Ovary (tissue), 9 donors: ENCODE measurements around the gene CDH22. TPM values are rescaled to one million over a fixed set of nuclear protein-coding genes. Genes with fewer than 3 reads are reported as not detected.

ENCODE experiments used
- DNase-seq, 5 donors: peaks; one replicate each; pipeline ENCODE4 v3.0.0-alpha.2; 2019 to 2020
- H3K27ac ChIP-seq, 2 donors: fragments of 200-600 bp; one replicate each; pipeline versions ENCODE4 v1.5.1 to v1.8.0; 2019 to 2022
- H3K27me3 ChIP-seq: fragments of 200-600 bp; one replicate; pipeline ENCODE4 v1.8.0; 2022
- H3K36me3 ChIP-seq: fragments of 200-600 bp; sonication (generic); one replicate; pipeline ENCODE4 v1.5.1; 2019
- H3K4me1 ChIP-seq: one replicate; pipeline ENCODE4 v1.8.1; 2013; ENCODE audit warnings: mild to moderate bottlenecking, moderate library complexity; ENCODE audit not compliant: insufficient read depth
- H3K4me3 ChIP-seq: fragments of 200-600 bp; sonication (generic); one replicate; pipeline ENCODE4 v1.5.1; 2017
- H3K9me3 ChIP-seq, 2 donors: fragments of 200-600 bp in 1 of 2; sonication (generic) in 1 of 2; one replicate each; pipeline versions ENCODE4 v1.5.1 to v1.8.1; 2013 to 2019; ENCODE audit warnings: mild to moderate bottlenecking in 1 of 2, moderate library complexity in 1 of 2
- EP300 ChIP-seq: sonication (generic); formaldehyde crosslinking; IDR thresholded peaks from one replicate; pipeline ENCODE4 v1.6.1; 2017; ENCODE audit warnings: antibody characterized with exemption
- POLR2A ChIP-seq: fragments of 450-650 bp; IDR thresholded peaks from one replicate; pipeline ENCODE4 v1.6.1; 2017; ENCODE audit warnings: antibody characterized with exemption, mild to moderate bottlenecking, moderate library complexity
- WGBS, 3 donors: extraction: QIAGEN DNeasy Blood & Tissue Kit in 1 of 3; methylation state at CpG; one replicate each; pipeline versions ENCODE4 v1.1.5 to v1.1.7; 2013 to 2017; 5-methylcytosine and 5-hydroxymethylcytosine counted together
- intact Hi-C, 4 donors: fragments of 100-400 bp; cut with DNase I; formaldehyde crosslinking; loops; one replicate each; pipeline versions ENCODE4 v1.11.0 to v1.15.1; 2022 to 2023
- polyA plus RNA-seq, 2 donors: library from polyadenylated mRNA; stranded (reverse); fragments of 200-250 nt in 1 of 2; fragments of 350-450 nt in 1 of 2; fragmentation: Illumina TruSeq in 1 of 2; extraction: RNeasy Lipid Tissue Mini Kit (QIAGEN cat#74804) in 1 of 2; gene quantifications; one replicate each; pipeline ENCODE4 v1.2.3, GENCODE V29; 2013 to 2014
- total RNA-seq, 7 donors: library from RNA; depleted of rRNA in 2 of 7; stranded (reverse); fragments of >200 nt in 2 of 7; fragmentation: NEBNext Ultra II Directional in 3 of 7; extraction: Animal tissue kit (Norgen Biotek cat#: 25700) in 3 of 7; gene quantifications; one replicate each; pipeline versions ENCODE4 v1.1.0 to v1.2.4, GENCODE V29; 2016 to 2023
- TF ChIP-seq, protein P1 (sequence below), 3 donors: fragments of 450-650 bp in 2 of 3; fragments of 200-600 bp in 1 of 3; IDR thresholded peaks; one replicate each; pipeline versions ENCODE4 v1.5.1 to v1.8.0; 2016 to 2022; ENCODE audit warnings: antibody characterized with exemption in 3 of 3, mild to moderate bottlenecking in 1 of 3
- donor health status: DM: no; HTN: no; CAD: no; lungs with moderate emphysema.
- donor health status: DM: no; HTN: no; CAD: no.
- donor health status: Bipolar disorder and iron deficiency.
- donor health status: DM: yes; HTN: yes; CAD: no.
- donor health status: DM: no; HTN: no; CAD: no.
- donor health status: DM: yes; HTN: yes; CAD: no.

CDH22 gene
- total and polyA plus RNA-seq, 9 donors: 0.10 to 1.5 (median 0.36) TPM

DNA sequence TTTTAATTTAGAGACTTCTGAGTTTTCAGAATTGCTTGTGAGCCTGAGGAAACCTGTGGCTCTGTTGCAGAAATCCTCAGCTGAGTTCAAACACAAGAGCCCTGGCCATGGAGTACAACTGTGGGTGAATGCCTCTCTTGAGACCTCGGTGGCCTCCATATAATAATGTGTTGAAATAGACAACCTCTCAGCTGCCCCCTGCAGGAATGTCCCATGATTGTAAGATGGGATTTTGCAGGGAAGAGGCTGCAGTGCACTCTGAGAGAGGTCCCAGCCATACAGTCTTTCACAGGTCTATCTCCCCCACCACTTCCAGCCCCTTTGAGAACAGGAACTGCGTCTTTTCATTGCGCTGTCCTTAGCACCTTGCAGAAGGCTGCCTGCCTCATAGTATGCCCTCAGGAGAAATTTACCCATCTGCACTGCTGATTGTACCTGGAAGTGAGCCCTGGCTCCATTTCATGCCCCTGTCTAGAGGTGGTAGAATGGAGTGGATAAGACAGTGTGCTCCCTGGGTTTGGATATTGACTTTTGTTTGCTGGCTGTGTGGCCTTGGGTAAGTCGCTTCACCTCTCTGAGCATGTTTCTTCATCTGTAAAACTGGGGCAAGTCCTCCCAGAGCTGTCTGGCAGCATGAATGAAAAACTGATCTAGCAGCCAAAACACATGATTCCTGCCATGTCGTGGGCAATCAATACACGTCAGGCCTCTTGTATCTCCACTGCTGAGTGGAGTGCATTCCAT lies 16.8 kb upstream of the CDH22 start:
- intact Hi-C loops: no loop called here
- Histone ChIP-seq H3K4me3 (no peak overlapping the region), H3K27me3 (no peaks in the 10 kb centered on the region), H3K27ac (no peak overlapping the region), H3K9me3 (no peaks in the 10 kb centered on the region), H3K4me1 (no peaks in the 10 kb centered on the region), H3K36me3 (no peaks in the 10 kb centered on the region)
- 61 to 66% (median 63%) methylated on average over 6 of the region's 6 CpGs for WGBS, 3 donors
- DNase-seq: no peak
- TF ChIP-seq, protein P1, sequence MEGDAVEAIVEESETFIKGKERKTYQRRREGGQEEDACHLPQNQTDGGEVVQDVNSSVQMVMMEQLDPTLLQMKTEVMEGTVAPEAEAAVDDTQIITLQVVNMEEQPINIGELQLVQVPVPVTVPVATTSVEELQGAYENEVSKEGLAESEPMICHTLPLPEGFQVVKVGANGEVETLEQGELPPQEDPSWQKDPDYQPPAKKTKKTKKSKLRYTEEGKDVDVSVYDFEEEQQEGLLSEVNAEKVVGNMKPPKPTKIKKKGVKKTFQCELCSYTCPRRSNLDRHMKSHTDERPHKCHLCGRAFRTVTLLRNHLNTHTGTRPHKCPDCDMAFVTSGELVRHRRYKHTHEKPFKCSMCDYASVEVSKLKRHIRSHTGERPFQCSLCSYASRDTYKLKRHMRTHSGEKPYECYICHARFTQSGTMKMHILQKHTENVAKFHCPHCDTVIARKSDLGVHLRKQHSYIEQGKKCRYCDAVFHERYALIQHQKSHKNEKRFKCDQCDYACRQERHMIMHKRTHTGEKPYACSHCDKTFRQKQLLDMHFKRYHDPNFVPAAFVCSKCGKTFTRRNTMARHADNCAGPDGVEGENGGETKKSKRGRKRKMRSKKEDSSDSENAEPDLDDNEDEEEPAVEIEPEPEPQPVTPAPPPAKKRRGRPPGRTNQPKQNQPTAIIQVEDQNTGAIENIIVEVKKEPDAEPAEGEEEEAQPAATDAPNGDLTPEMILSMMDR (IDR thresholded peaks at IDR 0.05): no peak
- TF ChIP-seq POLR2A: no peak
- no peak for TF ChIP-seq EP300

DNA sequence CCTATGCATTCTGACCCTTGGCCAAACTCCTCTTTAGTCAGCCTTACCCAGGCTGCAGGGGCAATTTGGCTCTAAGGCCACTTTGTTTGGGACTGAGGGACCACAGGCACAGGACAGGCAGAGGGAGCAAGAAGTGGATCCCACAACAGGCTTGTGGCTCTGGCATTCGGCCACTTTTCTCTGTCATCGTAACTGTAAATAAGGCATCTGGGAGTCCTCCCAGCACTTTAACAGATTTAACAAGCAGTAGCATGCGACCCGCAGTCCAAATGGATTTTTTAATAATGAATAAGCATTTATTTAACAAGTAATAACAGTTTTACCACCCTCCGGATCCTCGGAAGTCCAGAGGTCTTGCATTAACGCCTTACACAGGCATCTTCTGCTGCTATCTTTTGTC lies 16.1 kb upstream of the CDH22 start:
- Histone ChIP-seq H3K27me3 (no peaks in the 10 kb centered on the region), H3K27ac (no peak overlapping the region), H3K9me3 (no peaks in the 10 kb centered on the region), H3K4me1 (no peaks in the 10 kb centered on the region), H3K4me3 (no peak overlapping the region), H3K36me3 (no peaks in the 10 kb centered on the region)
- TF ChIP-seq, protein P1 (IDR thresholded peaks at IDR 0.05): no peak
- TF ChIP-seq POLR2A (no peak), EP300 (no peak)
- DNase-seq: no peak
- 36 to 67% (median 46%) methylated on average over 7 of the region's 7 CpGs for WGBS, 3 donors
- intact Hi-C loops: no loop called here

DNA sequence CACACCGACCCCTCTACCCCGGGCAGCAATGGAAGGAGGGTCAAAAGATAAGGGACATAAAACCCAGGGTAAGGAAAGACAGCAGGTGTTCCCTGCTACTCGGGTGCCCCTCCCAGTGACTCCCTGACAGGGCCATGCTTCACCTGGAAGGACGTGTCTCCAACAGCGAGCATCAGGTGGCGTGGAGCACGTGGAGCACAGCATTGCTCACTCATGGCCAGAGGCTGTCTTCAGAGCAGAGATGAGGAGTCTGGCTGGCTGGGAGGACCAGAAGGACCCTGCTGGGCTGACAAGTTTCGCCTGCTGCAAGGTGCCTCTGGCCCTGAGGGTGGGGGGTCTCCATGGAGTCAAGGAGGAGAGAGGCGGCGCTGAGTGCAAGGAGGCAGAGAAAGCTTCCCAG lies 15.3 kb upstream of the CDH22 start:
- Histone ChIP-seq H3K4me3 (no peak overlapping the region), H3K9me3 (no peaks in the 10 kb centered on the region), H3K4me1 (no peaks in the 10 kb centered on the region), H3K27me3 (no peaks in the 10 kb centered on the region), H3K36me3 (no peaks in the 10 kb centered on the region), H3K27ac (no peak overlapping the region)
- intact Hi-C loops: no loop called here
- TF ChIP-seq EP300 (no peak), POLR2A (no peak)
- TF ChIP-seq, protein P1 (IDR thresholded peaks at IDR 0.05): no peak
- DNase-seq: no peak
- 62 to 69% (median 64%) methylated on average over 10 of the region's 10 CpGs for WGBS, 3 donors

- no peaks in the 10 kb centered on the region for H3K9me3 ChIP-seq
- H3K4me1 ChIP-seq: no peaks in the 10 kb centered on the region
- DNase-seq: no peak
- TF ChIP-seq, protein P1 (IDR thresholded peaks at IDR 0.05): no peak
- TF ChIP-seq EP300: no peak
- no peak for TF ChIP-seq POLR2A
- no peak overlapping the region for H3K27ac ChIP-seq
- H3K4me3 ChIP-seq: no peak overlapping the region
- intact Hi-C loops: no loop called here
- H3K36me3 ChIP-seq: no peaks in the 10 kb centered on the region
- H3K27me3 ChIP-seq: no peaks in the 10 kb centered on the region
- 47 to 55% (median 48%) methylated on average over 8 of the region's 8 CpGs for WGBS, 3 donors
These were observed 14.3 kb upstream of the CDH22 start for GRCh38 chr20:46322641-46323040.
